Activated T-helper 1 cell treated with anti-CD3 and anti-CD28 coated beads, Interleukin-2, amount 50 U/mL, for 16 hours (primary cell): ENCODE results near the gene SETD7.

ENCODE experiments used
- DNase-seq, 2 donors: peaks; one replicate each; pipeline ENCODE4 v3.0.0-alpha.2; 2020; ENCODE audit warnings: low read depth in 1 of 2, low spot score in 1 of 2

Gene SETD7

GRCh38 chr4:139514382-139515059 is 41.5 kb downstream of the SETD7 start:
- DNase-seq = no peak

- DNase-seq = no peak
Measured at GRCh38 chr4:139511320-139511719, 44.7 kb downstream of the SETD7 start.

- DNase-seq = no peak
Measured at GRCh38 chr4:139509727-139510410, 46.1 kb downstream of the SETD7 start.

- no peak for DNase-seq
Measured at GRCh38 chr4:139508581-139509237, 47.3 kb downstream of the SETD7 start.

- DNase-seq = no peak
Measured at GRCh38 chr4:139506774-139507173, 49.2 kb downstream of the SETD7 start.

- no peak for DNase-seq
Measured at GRCh38 chr4:139503622-139504166, 52.3 kb downstream of the SETD7 start.

GRCh38 chr4:139501927-139502899 is 53.8 kb downstream of the SETD7 start:
- no peak for DNase-seq

- no peak for DNase-seq
Measured at GRCh38 chr4:139501527-139501926, 54.5 kb downstream of the SETD7 start.

GRCh38 chr4:139501117-139501516 is 54.9 kb downstream of the SETD7 start:
- no peak for DNase-seq

GRCh38 chr4:139499186-139499585 is 56.8 kb downstream of the SETD7 start:
- no peak for DNase-seq

- DNase-seq = no peak
Measured at GRCh38 chr4:139493176-139493575, 62.8 kb downstream of the SETD7 start.

GRCh38 chr4:139492429-139492828 is 63.6 kb downstream of the SETD7 start:
- DNase-seq = no peak

- DNase-seq = no peak
Measured at GRCh38 chr4:139489638-139490037, 66.4 kb downstream of the SETD7 start.

GRCh38 chr4:139488442-139488841 is 67.6 kb downstream of the SETD7 start:
- DNase-seq = no peak

- DNase-seq = no peak
Measured at GRCh38 chr4:139484783-139485311, 71.2 kb downstream of the SETD7 start.

- DNase-seq = no peak
Measured at GRCh38 chr4:139483000-139483399, 73.0 kb downstream of the SETD7 start.

GRCh38 chr4:139481465-139481864 is 74.6 kb downstream of the SETD7 start:
- no peak for DNase-seq

- no peak for DNase-seq
Measured at GRCh38 chr4:139476363-139476762, 79.7 kb downstream of the SETD7 start.

- DNase-seq = no peak
Measured at GRCh38 chr4:139472852-139473251, 83.2 kb downstream of the SETD7 start.

- DNase-seq = no peak
Measured at GRCh38 chr4:139470997-139471665, 84.9 kb downstream of the SETD7 start.
